DMS114 treated with DMSO at 0.1 percent for 48 hours (cell line): Measurements from ENCODE around the gene PPID.
A peak's percentile ranks its signal among the peaks of the same experiment; 100 is the strongest.
"Not testable (repeated sequence)": the region's sequence is repeated elsewhere in the genome, so short reads cannot be mapped to it uniquely, and the experiment has no call there.

Experiments used
- DNase-seq: peaks from one replicate; lab custom pipeline; 2025; ENCODE audit not compliant: unreplicated experiment; lab: John Stamatoyannopoulos, UW

The PPID gene

DNA sequence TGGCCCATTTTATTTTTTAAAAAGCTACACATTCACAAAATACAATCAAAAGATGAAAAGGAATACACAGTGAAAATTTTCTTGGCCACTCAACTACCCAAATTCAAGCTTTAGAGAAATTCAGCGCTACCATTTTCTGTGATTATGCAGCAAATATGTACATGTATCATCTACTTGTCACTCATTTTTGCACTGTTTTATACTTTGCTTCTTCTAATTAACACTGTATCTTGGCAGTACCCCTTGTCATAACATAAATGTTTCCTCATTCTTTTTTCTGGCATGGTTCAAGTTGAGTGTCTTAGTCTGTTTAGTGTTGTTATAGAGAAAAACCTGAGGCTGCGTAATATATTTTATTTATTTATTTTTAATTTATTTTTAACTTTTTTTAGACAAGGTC is 15.7 kb upstream of the PPID start:
- DNase-seq = no peak

DNA sequence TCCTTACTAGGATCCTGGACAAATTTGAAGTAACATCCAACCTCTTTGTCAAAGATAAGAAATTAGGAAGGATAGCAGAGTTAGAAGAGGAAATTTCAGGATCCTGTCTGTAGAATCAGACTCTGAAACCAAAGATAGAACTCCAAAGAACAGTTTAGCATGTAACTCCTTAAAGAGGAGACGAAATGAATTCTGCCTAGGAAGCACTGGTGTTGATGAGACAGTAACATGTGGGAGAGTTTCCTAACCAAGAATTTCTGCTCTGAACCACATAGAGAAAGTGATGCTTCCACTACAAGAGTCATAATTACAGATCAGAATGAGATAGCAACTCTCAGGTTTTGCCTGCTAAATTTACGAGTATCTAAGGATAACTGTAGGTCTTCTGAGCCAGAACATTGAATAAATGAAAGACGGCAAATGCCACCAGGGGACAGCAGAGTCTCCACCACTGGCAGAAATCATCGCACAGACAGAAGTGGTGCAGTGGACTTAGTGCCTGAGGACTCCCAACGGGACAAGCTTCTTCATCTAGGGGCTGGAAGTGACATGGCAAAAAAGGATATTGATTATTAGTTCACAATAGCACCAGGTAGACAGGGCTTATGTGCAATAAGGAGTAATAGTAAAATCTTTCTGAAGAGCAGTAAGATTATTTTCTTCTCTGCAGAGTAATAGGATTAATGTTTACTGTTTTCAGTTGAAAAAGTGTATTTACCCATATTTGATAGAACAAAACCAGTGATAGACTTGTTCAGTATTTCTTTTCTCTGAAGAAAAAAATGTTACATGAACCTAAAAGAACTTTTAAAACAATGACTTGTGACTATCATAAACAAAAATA is 6.7 kb upstream of the PPID start:
- DNase-seq = peak; percentile 59

DNA sequence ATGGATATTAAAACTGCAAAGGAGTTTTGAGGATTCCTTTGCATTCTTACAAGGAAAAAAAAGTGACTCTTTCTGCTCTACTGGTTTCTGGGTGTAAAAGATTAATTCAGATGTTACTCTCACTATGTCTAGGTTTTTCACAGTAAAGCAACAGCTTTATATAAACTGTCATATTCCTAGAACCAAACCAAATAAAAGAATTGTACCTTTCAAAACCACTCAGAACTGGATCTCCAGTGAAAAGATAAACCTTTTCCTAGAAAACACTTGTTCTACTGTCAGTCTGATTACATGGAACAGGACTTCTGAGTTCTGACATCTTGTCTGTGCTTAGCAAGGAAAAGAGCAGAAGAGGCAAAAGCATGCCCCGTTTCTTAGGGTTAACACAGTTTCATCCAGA is 5.0 kb upstream of the PPID start:
- no peak for DNase-seq

DNA sequence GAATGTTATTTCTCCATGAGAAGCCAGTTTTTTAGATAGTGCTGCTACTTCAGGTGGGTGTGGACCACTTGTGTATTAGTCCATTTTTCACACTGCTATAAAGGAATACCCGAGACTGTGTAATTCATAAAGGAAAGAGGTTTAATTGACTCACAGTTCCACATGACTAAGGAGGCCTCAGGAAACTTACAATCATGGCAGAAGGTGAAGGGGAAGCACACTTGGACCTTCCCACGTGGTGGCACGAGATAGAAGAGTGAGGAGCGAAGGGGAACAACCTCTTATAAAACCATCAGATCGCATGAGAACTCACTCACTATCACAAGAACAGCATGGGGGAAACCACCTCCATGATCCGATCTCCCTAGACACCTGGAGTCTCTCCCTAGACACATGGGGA is 3.4 kb upstream of the PPID start:
- DNase-seq = no peak

DNA sequence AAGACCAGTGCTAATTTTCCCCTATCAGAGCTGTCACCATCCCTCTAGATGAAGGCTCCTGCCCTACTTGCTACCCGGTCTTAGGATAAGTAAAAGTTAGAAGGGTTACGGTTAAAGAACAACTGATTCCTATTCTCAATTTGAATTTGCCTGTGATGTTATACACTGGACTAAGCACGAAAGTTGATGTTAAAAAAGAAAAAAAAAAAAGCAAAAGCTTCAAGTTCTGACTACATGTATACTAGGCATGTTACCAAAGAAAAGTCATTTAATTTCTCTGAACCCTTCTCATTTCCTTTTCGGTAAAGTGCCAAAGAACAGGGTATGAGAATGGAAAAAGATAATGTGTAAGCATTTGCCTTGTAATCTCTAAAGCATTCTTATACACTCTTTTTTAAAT is 1.4 kb upstream of the PPID start:
- no peak for DNase-seq

DNA sequence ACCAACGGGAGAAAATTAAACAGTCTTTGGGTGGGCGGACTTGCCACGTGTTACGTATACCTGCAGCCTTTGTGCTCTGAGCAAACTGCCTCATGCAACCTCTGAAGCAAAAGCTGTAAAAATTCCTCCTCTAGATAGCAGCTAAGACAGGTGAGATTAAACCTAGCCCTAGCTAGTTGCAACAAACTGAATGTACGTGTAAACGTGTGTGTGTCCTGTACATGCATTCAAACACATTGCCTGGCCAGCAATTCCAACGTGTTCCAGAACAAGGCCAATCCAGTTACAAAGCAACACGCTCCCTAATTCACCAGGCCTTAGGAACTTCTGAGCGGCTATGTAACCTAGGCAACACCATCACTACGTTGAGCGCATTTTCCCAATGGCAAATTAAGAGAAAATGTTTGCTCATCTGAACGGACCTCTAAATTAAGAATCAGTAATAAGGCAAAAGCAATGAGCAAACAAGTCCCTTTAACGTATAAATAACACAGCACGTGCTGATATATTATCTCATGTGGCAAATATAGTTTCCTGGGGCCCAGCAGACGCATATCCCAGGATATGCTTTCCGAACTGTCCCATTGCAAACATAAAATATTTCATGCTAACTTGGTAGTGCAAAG is 792 bp downstream of the PPID start:
- no peak for DNase-seq

DNA sequence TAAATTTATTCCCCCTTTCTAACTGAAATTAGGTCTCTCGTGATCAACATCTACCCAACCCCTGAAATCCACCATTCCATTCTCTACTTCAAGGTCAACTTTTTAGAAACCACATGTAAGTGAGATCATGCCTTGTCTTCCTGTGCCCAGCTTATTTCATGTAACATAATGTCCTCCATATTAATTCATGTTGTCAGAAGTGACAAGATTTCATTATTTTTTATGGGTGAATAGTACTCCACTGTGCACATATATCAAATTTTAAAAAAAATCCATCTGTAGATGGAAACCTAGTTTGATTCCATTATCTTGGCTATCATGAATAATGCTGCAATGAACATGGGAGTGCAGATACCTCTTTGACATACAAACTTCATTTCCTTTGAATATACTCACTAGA is 1.5 kb downstream of the PPID start:
- DNase-seq = no peak

DNA sequence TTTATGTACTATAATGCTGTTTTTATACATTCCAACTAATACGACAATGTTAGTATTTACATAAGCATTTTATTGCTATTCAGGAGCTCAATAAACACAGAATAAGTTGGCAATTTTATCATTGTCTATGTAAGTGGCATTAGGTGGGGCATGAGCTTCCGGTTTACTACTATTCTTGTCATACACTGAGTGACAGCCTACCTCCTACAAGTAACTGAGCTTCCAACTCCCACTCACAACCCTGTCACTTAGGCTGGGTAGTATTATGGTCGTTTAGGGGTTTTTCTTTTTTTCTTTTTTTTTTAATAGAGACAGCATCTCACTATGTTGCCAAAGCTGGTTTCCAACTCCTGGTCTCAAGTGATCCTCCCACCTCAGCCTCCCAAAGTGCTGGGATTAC is 7.4 kb downstream of the PPID start:
- DNase-seq = no peak

DNA sequence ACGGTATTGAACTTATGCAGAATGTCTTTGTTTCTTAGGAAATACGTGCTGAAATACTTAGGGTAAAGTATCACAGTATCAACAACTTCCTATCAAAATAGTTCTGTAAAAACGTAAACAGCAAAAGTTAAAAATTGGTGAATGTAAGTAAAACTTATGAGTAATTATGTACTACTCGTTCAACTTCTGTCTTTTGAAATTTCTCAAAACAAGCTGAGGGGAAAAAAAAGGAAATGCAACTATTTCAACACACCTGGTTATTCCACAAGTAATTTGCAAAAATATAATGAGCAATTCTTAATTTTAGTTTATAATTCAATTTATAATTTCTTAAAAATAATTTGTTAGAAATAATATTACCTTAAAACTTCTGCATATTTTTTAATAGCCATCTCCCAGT is 8.3 kb downstream of the PPID start:
- DNase-seq = no peak

DNA sequence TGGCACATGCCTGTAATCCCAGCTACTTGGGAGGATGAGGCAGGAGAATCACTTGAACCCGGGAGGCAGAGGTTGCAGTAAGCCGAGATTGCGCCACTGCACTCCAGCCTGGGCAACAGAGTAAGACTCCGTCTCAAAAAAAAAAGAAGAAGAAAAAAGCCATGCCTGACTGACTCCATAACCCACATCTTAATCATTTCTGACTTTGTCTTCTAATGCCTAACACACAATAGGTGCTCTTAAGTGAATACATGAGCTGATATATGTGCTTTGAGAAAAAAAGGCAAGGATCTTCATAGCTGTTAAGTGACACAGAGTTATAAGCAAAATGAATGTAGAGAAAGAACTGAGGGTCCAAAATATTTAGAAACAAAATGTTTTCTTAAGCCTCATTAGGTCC is 10.6 kb downstream of the PPID start:
- not testable (repeated sequence) for DNase-seq

DNA sequence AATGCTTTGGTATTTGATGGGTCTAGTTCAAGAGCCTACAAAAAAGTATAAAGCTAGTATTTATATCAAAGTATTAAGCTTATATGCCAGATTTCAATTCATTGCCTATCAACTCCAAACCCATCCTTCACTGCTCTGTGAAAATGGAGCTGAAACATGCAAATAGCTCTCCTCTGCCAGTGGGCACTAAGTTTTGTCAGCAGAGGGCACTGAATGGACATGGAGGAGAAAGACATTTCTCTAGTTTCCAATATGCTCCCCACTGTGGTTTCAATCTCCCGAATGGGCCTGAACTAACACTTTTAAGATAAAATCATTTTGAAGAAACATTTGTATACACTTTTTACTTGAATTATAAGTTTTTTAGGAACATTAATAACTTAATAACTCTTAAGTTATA is 12.4 kb downstream of the PPID start:
- peak; percentile 14 for DNase-seq

DNA sequence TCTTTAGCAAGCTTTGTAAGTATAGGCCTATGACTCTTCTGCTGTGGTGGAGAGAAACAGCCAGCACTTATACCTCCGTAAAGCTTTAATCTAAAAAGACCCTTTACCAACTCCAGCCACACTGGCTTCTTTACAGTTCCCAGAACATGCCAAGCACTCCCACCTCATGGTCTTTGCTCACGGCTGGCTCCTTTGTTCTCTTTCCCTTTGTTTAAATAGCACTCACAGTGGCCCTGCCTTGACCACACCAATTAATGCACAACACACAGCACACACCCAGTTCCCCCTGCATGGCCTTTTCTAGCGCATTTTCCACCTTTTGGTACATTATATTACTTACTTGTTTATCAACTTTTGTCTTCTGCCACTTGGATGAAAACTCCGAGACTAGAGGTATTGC is 18.9 kb downstream of the PPID start:
- no peak for DNase-seq

DNA sequence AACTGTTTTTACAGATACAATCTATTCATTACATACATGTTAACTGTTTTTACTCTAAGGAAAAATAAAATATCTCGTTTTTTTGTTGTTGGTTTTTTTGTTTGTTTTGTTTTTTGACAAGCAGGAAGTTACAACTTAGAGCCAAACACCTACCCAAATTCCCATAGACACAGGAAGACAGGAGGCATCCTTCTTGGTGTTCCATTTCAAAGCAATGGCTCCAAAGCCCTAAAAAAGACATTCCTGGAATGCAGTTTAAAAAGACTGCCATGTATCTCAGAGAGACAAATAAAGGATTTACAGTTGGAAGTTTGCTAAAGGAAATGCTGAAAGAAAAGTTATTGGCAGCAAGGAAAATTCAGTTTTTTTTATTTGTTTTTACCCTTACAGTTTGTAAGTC is 34.4 kb downstream of the PPID start:
- no peak for DNase-seq

DNA sequence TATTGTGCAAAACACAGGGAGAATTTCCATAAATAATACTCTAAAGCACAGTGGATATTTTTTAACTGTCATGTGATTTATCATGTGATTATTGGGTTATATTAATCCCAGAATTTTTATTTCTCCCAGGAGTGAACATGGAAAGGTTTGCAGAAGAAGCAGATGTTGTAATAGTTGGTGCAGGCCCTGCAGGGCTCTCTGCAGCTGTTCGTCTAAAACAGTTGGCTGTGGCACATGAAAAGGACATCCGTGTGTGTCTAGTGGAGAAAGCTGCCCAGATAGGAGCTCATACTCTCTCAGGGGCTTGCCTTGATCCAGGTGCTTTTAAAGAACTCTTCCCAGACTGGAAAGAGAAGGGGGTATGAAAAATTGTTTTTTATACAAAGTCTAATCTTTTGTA is 41.1 kb downstream of the PPID start:
- DNase-seq = no peak

DNA sequence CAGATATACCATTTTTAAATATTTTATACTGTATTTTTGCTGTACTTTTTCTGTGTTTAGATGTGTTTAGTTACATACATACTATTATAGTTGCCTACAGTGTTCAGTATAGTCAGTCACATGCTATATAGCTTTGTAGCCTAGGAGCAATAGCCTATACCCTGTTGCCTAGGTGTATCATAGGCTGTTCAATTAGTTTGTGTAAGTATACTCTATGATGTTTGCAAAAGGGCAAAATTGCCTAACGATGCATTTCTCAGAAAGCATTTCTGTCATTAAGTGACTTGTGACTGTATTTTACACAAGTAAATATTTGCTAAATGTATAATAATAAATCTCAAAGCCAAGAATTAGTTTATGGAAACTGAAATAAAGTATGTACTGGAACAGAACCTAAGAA is 41.6 kb downstream of the PPID start:
- DNase-seq = no peak

DNA sequence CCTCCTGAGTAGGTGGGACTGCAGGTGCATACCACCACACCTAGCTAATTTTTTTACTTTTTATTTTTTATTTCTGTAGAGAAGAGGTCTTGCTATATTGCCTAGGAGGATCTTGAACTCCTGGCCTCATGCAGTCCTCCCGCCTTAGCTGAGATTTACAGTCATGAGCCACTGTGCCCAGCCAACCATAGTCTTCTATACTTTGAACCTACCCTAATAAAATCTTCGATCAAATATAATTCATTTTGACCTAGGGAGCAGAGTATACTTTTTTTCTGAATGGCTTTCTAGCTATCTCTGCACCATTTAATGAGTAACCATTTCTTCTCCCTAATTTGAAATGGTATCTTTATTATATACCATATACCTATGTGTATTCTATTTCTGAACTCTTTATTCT is 44.4 kb downstream of the PPID start:
- no peak for DNase-seq

DNA sequence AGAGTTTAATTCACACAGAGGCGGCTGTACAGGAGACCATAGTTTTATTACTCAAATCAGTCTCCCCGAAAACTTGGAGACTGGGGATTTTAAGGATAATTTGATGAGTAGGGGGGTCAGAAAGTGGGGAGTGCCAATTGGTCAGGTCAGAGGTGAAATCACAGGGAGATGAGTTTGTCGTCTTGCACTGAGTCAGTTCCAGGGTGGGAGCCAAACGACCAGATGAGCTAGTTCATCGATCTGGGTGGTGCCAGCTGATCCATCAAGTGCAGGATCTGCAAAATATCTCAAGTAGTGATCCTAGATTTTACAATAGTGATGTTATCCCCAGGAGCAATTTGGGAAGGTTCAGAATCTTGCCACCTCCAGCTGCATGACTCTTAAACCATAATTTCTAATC is 47.1 kb downstream of the PPID start:
- DNase-seq = no peak

DNA sequence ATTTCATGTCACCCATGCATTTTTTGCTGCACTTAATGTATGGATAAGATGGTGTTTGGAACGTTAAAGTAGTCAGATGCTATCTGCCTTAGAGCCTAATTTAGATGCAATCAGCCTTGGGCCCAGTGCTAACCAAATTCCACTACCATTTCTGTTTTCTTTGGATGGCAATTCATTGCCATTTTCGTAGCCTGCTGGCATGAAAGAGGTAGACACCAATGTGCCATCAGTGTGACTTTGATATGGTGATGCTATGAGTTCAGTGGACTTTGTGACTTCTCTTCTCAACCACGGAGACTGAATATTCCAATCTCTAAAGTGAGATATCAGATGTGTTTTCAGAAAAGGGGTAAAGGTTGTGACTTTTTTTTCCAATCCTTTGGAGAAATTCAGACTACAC is 49.6 kb downstream of the PPID start:
- DNase-seq = no peak

DNA sequence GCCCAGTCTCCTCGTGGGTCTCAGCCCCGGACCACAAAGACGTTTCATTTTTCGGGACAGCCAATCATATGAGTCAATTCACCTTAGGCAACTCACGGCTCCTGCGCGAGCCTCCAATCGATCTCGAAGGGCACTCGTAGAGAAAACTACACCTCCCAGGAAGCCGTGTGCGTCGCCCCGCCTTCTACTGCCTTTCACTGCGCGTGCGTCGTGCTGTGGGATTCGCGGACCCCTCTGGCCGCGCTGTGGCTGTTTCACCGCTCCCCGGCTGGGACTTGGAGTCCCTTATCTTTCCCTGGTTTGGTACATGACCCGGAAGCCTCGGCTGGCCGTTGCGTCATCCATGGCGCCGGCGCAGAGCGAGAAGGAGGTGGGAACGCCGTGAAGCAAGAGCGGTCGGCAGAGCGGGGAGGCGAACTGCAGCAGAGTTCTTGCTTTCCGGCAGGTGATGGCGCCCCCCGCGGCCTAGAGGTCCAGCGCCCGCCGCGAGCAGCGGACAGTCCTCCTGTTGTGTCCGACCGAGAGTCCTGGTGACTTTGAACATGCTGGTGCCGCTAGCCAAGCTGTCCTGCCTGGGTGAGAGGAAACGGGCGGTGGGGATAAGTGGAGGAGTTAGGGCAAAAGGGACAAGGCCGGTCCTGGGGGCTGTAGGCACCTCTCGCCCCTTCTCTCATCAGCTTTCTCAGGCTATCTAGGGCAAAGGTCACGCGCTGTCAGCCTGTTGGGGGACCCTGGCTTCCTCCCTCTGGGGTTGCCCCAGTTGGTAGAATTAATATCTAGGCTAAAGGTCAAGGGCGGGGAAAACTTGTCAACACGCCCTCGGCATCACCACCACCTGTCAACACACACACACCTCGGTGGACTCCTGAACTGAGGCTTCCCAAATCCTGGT is 51.0 kb downstream of the PPID start, which contains the start of gene ETFDH:
ETFDH (plus strand) TSS at position 382 of the 892 bp plus-strand sequence; CDS start at position 543, 161 bp downstream.
- peak; percentile 96 for DNase-seq

DNA sequence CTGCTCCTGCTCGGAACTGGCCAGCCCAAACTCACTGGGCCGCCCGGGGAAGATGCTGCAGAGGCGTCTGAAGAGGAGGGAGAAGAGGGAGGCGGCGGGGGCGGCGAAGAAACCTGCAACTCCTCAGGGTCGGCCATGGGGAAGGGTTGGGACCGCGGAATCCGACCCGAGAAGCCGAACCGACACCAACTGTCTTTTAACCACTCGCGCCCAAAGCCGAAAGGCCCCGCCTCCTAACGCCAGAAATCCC is 51.6 kb downstream of the PPID start, which contains the start of gene C4orf46:
C4orf46 (minus strand) TSS at position 223 of the 250 bp plus-strand sequence; CDS start at position 137, 86 bp downstream.
- DNase-seq = no peak

DNA sequence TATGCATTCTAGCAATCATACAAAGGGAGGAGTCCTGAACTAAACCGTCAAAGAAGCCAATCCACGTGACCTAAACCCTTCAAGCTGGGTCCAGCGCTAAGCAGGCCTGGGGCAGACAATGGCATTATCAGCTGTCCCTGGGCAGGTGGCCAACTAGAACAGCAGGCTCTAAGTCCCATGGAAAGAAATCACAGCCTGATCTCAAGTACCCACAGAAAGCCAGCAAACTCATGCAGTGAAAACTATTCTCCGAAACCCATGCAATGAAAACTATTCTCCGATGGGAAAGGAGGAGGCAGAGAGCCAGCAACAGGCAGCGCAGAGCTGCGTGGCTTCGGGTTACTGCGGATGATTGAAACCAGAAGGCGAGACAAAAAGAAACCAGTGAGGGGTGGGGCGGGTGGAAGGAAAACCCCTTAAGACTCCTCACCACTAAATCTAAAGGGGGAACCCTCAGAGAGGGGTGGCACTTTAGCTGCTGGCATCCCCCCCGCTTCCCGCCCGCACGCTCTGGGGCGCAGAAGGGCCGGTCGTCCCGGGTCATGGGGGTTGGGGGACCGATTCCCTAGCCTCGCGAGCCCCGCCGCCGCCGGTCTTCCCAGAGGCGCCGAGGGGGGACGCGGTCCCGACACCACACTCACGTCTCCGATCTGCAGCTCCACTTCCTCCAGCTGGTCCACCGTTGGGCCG is 52.1 kb downstream of the PPID start:
- peak; percentile 56 for DNase-seq
